IMR-90 (cell line): ENCODE measurements around the gene NDUFB5. TPM values are rescaled to one million over a fixed set of nuclear protein-coding genes. Genes with fewer than 3 reads are reported as not detected.
A peak's percentile ranks its signal among the peaks of the same experiment; 100 is the strongest.

ENCODE experiments used
- POLR2A ChIP-seq: IDR thresholded peaks from 2 replicates; pipeline ENCODE4 v1.6.1; 2012; ENCODE audit warnings: mild to moderate bottlenecking, low read depth, low read length
- RFX5 ChIP-seq: IDR thresholded peaks from 2 replicates; pipeline ENCODE4 v1.8.0; 2012; ENCODE audit warnings: low read depth, mild to moderate bottlenecking, low read length, moderate library complexity
- polyA plus RNA-seq, 3 experiments: library from polyadenylated mRNA; depleted of rRNA; stranded (reverse); fragments of >200 nt; gene quantifications; 2 replicates each; pipeline ENCODE4 v1.2.3, GENCODE V29; 2012; ENCODE audit warnings: low replicate concordance in 1 of 3
- total RNA-seq: library from RNA; depleted of rRNA; stranded (reverse); fragments of >200 nt; gene quantifications from 2 replicates; pipeline ENCODE4 v1.2.3, GENCODE V29; 2012
- TF ChIP-seq, protein P1 (sequence below): conservative IDR thresholded peaks from 2 replicates; pipeline ENCODE4 v1.5.1; 2012; ENCODE audit warnings: mild to moderate bottlenecking, low read depth, low read length, improper control_type of control experiment

The NDUFB5 gene
- total and polyA plus RNA-seq, 2 of the 4 experiments (the other 2 are of a cell fraction) = 17.2 to 29.3 TPM

DNA sequence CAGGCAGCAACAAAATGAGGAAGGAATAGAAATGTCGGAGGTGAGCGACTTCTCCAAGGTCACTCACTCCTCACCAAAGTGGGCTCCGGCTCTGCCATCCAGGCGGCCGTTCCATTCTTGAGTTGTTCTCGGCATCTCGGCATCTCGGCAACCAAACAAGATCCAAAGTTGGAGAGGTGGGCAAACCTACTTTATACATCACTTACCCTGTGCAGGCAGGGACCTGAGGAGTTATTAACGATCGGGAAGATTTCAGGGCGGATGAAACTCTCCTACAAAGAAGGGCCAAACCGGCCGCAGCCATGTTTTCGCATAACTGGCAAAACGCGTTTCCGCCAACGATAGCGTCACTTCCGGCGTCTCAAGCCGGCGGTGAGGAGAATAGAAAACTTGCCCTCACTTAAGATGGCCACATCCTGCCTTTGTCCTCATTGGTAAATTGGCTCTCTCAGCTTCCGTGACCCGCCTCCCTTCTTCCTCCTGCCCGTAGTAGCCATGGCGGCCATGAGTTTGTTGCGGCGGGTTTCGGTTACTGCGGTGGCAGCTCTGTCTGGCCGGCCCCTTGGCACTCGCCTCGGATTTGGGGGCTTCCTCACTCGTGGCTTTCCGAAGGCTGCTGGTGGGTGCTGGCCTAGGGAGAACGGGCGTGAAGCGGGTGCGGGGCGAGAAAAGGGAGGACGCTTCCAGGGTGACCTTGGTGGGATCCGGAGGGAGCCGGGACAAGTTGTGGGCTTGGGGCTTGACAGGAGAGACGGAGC lies at the start of gene NDUFB5, which contains the start of gene MRPL47 (continued):
- TF ChIP-seq, protein P1, sequence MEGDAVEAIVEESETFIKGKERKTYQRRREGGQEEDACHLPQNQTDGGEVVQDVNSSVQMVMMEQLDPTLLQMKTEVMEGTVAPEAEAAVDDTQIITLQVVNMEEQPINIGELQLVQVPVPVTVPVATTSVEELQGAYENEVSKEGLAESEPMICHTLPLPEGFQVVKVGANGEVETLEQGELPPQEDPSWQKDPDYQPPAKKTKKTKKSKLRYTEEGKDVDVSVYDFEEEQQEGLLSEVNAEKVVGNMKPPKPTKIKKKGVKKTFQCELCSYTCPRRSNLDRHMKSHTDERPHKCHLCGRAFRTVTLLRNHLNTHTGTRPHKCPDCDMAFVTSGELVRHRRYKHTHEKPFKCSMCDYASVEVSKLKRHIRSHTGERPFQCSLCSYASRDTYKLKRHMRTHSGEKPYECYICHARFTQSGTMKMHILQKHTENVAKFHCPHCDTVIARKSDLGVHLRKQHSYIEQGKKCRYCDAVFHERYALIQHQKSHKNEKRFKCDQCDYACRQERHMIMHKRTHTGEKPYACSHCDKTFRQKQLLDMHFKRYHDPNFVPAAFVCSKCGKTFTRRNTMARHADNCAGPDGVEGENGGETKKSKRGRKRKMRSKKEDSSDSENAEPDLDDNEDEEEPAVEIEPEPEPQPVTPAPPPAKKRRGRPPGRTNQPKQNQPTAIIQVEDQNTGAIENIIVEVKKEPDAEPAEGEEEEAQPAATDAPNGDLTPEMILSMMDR = no peak
- TF ChIP-seq RFX5 (no peak), POLR2A (peak; percentile 93)
